H1 (cell line): ENCODE results near the gene BRAT1. TPM values are rescaled to one million over a fixed set of nuclear protein-coding genes. Genes with fewer than 3 reads are reported as not detected.

Source experiments
- KDM1A ChIP-seq: fragments of 200-600, 300-600 bp; sonication (generic); IDR thresholded peaks from 2 replicates; pipeline ENCODE4 v1.7.1; 2016; ENCODE audit warnings: mild to moderate bottlenecking, low read length, borderline replicate concordance
- RBBP5 ChIP-seq: IDR thresholded peaks from 2 replicates; pipeline ENCODE4 v1.7.1; 2012; ENCODE audit warnings: low read depth, mild to moderate bottlenecking, inconsistent platforms, low read length, moderate library complexity, borderline replicate concordance
- SIRT6 ChIP-seq: IDR thresholded peaks from one replicate; pipeline ENCODE4 v1.7.1; 2012; ENCODE audit warnings: low read length, inconsistent platforms
- TAF1 ChIP-seq: IDR thresholded peaks from 2 replicates; pipeline ENCODE4 v1.6.1; 2011; ENCODE audit warnings: mild to moderate bottlenecking, low read depth, low read length
- polyA plus RNA-seq, 7 experiments: library from polyadenylated mRNA; depleted of rRNA in 3 of 7; stranded (reverse) in 5 of 7; unstranded in 2 of 7; fragments of >200 nt in 5 of 7; fragments of 200-250 nt in 2 of 7; gene quantifications; 1 replicate in 5 of 7; 2 replicates in 1 of 7; 4 replicates in 1 of 7; pipeline versions ENCODE4 v1.2.1 to v1.2.3, GENCODE V29; 2011 to 2013; ENCODE audit warnings: missing spikeins in 2 of 7, mixed read lengths in 2 of 7
- total RNA-seq: library from RNA; stranded (reverse); fragmentation: NEBNext Ultra II Directional; extraction: Animal tissue kit (Norgen Biotek cat#: 25700); gene quantifications from 2 replicates; pipeline ENCODE4 v1.2.1, GENCODE V29; 2021

BRAT1 gene
- total and polyA plus RNA-seq, 2 of the 8 experiments (the other 6 are each of a cell fraction or from before 2014, with no cell fraction given) = 36.8 to 42.3 TPM

DNA sequence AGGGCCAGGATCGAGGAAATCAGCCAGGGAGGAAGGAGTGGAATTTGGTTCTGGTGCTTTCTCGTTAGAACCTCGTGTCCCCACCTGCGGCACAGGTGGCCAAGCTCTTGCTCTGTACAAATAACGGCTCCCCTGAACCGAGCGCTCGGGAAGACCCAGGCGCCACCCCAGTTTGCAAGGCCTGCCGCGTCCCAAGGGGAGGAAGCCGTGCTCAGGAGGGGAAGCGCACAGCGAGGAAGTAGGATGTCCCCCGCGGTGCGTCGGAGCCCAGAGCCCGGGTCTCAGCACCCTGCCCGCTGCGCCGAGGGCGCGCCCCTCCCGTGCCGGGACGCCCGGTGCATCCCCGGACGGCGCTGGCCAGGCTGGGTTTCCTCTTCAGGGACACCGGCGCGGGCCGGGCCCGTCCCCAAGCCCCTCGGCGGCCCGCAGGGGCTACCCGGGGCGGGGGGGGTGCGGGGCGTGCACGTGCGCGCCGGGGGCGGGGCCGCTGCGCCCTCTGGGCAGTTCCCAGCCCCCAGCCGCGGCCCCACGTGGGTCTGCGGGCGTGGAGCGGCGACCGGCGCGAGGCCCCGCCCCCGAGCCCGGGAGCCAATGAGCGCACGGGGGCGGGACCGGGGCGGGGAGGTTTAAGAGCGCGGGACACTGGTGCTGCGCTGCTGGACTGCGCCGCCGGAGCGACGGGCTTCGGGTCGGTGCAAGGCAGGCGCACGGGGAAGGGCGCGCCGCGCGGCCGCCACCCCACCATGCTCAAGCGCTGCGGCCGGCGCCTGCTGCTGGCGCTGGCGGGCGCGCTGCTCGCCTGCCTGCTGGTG is 36.0 kb downstream of the BRAT1 start, which contains the start of gene LFNG (continued):
- TF ChIP-seq KDM1A (peak; percentile 87), RBBP5 (peak; percentile 84), SIRT6 (no peak), TAF1 (peak; percentile 88)
